Liver (tissue), 3 donors: Measurements from ENCODE around the gene CRAT.

Source experiments
- CTCF ChIP-seq: fragments of 150-350 bp; IDR thresholded peaks from 2 replicates; pipeline ENCODE4 v1.5.1; 2017; ENCODE audit warnings: improper control_type of control experiment, low read depth, low read length; ENCODE audit not compliant: missing input control
- GABPA ChIP-seq, 2 donors: IDR thresholded peaks in 1 of 2; conservative IDR thresholded peaks in 1 of 2; 2 replicates each; pipeline ENCODE4 v1.6.1; 2016; ENCODE audit warnings: antibody characterized with exemption in 2 of 2, mild to moderate bottlenecking in 1 of 2, moderate library complexity in 1 of 2
- MAX ChIP-seq: IDR thresholded peaks from 2 replicates; pipeline ENCODE4 v1.6.1; 2016; ENCODE audit warnings: antibody characterized with exemption
- REST ChIP-seq: IDR thresholded peaks from 2 replicates; pipeline ENCODE4 v1.6.1; 2016; ENCODE audit warnings: antibody characterized with exemption, mild to moderate bottlenecking
- TAF1 ChIP-seq: conservative IDR thresholded peaks from 2 replicates; pipeline ENCODE4 v1.6.1; 2016; ENCODE audit warnings: antibody characterized with exemption, mild to moderate bottlenecking
- ZBTB33 ChIP-seq: IDR thresholded peaks from 2 replicates; pipeline ENCODE4 v1.6.1; 2016; ENCODE audit warnings: antibody characterized with exemption
- donor health status: healthy.
- donor health status: healthy.

GRCh38 chr9:129054163-129054851 lies 56.3 kb downstream of the CRAT start:
- TF ChIP-seq CTCF (no peak), ZBTB33 (no peak), MAX (no peak), TAF1 (no peak), REST (no peak), GABPA (IDR thresholded peaks at IDR 0.05 in 1 of 2, conservative IDR thresholded peaks at IDR 0.05 in 1 of 2) (no peak)
